ENCODE measurements around the gene SH3BP1.
"Not testable (repeated sequence)": the region's sequence is repeated elsewhere in the genome, so short reads cannot be mapped to it uniquely, and the experiment has no call there.

SH3BP1 gene

DNA sequence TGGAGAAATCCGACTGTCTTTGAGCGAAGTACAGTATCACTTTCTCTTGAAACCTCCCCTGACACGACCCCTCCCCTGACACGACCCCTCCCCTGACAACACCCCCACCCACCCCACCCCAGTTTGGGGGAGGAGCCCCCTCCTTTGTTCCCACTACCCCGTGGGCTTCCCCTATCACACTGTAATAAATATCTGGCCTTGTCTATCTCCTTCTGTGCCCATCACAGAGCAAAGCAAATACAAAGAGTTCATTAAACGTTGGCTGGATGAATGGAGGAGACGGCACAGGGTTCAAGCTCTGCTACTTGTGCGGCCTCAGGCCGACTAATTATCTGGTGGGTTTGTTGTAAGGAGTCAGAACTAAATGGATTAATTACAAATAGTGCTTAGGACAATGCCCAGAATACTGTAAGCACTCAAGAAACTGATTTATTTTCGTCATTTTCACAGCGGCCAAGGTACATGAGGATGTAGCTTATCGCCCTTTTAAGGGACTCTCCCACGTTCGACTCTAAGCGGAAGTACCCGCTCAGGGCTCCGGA is 31.5 kb upstream of the SH3BP1 start:
- Histone ChIP-seq H3K27me3 (replicated peaks) (no peaks in the 10 kb centered on the region), H3K36me3 (replicated peaks) (no peaks in the 10 kb centered on the region), H3K27ac (peak overlapping the region; percentile 96), H3K4me3 (ENCODE audit: low read depth, low read length) (peak overlapping the region; percentile 85)
- in situ Hi-C loops (cut with HindIII; ENCODE audit: low pct_ligation_motif_present, low sequenced_read_pairs): no loop called here
- DNase-seq: no peak
- no peak for TF ChIP-seq CTCF (IDR thresholded peaks at IDR 0.05; ENCODE audit: low read depth, low read length, missing control alignments)

DNA sequence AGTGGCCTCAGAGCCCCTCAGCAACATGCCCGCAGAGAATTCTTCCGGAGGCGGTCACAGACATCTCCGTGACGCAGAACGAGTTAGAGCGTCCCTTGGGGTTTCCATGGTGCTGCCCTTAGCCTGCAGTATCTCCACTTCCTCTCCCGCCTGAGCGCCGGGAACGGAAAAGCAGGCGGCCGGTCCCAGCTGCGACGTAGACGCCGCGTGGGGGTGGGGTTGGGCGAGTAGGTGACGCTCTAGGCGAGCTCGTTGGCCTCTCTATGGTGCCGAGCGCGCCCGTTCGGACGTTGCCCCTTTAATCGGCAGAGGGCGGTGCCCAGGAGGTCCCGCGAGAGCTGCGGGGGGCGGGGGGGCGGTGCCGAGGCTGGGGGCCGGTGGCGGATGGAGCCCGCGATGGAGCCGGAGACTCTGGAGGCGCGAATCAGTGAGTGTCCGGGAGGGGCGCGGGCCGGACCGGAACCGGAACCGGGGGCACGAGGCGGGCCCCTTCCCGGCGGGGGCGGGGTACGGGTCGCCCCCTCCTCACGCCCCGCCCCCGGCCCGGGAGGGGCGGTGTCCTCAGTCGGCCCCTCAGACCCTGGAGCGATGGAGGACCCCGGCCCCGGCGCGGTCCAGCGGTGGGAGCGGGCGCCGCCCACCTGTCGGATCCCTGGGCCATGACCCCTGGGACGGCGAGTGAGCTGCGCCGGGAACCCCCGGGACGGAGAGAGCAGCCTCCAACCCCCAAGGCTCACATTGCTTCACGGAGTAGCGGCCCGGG is 30.8 kb upstream of the SH3BP1 start, which contains the start of gene GGA1:
Gene GGA1, plus strand, starts transcription at position 358 of the 763 bp plus-strand sequence. Its CDS starts 27 bp downstream, at position 385.
- no peaks in the 10 kb centered on the region for H3K36me3 ChIP-seq (replicated peaks)
- in situ Hi-C loops (cut with HindIII; ENCODE audit: low pct_ligation_motif_present, low sequenced_read_pairs): no loop called here

DNA sequence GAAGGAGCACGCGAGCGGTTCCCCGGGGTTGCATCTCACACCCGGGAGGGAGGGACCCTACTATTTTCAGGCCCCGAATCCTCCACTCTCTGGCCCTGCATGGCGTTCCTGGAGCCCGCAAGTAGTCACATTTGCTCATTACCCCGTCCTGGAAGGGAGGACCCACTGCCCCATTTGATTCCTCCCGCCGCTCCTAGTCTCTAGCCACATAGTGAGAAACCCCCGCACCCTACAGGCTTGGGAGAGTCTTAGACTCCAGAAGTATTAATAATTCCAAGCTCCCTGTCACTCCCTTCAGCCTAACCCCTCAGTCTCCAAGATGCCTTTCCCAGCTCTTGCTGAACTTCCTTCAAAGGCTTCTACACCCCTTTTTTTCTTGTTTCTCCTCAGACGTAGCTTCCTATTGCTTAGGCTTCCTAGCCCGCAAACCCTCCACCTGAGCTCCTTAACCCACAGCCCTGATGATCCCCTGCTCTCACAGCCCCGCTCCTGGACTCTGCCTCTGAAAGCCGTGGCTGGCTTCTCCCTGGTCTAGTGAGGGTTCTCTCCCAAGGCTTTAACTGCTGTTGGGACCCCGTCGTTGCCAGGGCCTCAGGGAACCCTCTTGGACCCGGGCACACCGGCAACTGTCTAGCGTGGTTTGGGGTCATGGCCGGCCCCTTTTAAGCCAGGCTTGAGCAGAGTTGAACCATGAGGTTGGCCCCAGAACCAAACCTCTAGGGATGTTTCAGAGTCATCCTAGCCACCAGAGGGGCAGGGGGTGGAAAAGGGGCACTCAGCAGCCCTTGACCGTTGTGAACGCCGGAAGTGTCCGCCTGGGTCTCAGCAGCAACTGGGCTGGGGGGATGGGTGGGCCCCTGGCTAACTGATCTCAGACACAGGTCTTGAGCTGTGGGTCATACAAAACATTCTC is 30.0 kb upstream of the SH3BP1 start:
- Histone ChIP-seq H3K27ac (peak overlapping the region; percentile 96), H3K4me3 (ENCODE audit: low read depth, low read length) (peak overlapping the region; percentile 85), H3K36me3 (replicated peaks) (peaks cover under 1% of the 10 kb centered on the region), H3K27me3 (replicated peaks) (no peaks in the 10 kb centered on the region)
- DNase-seq: peak; percentile 11
- in situ Hi-C loops (cut with HindIII; ENCODE audit: low pct_ligation_motif_present, low sequenced_read_pairs): no loop called here
- TF ChIP-seq CTCF (IDR thresholded peaks at IDR 0.05; ENCODE audit: low read depth, low read length, missing control alignments): no peak

More for the DNA sequence above, 30.8 kb upstream of the SH3BP1 start, which contains the start of gene GGA1:
- Histone ChIP-seq H3K27me3 (replicated peaks) (no peaks in the 10 kb centered on the region), H3K27ac (peak within 1 kb of the TSS; percentile 96), H3K4me3 (ENCODE audit: low read depth, low read length) (peak within 1 kb of the TSS; percentile 85)
- peak; percentile 95 for DNase-seq
- no peak for TF ChIP-seq CTCF (IDR thresholded peaks at IDR 0.05; ENCODE audit: low read depth, low read length, missing control alignments)

- H3K27ac ChIP-seq; H3K36me3 ChIP-seq (replicated peaks); H3K27me3 ChIP-seq (replicated peaks); in situ Hi-C loops (cut with HindIII; ENCODE audit: low pct_ligation_motif_present, low sequenced_read_pairs); DNase-seq: not testable (repeated sequence)
- peak overlapping the region; percentile 85 for H3K4me3 ChIP-seq (ENCODE audit: low read depth, low read length)
These were observed 29.4 kb upstream of the SH3BP1 start for GRCh38 chr22:37610153-37610475.

- in situ Hi-C loops (cut with HindIII; ENCODE audit: low pct_ligation_motif_present, low sequenced_read_pairs): no loop called here
- no peak for TF ChIP-seq CTCF (IDR thresholded peaks at IDR 0.05; ENCODE audit: low read depth, low read length, missing control alignments)
- Histone ChIP-seq H3K36me3 (replicated peaks) (peaks cover 6% of the 10 kb centered on the region), H3K4me3 (ENCODE audit: low read depth, low read length) (no peak overlapping the region), H3K27ac (no peak overlapping the region), H3K27me3 (replicated peaks) (no peaks in the 10 kb centered on the region)
- DNase-seq: no peak
These were observed 28.9 kb upstream of the SH3BP1 start for GRCh38 chr22:37610480-37611129.
